Thoracic aorta (tissue), 2 donors: Measurements from ENCODE around the gene RPS27. TPM values are rescaled to one million over a fixed set of nuclear protein-coding genes. Genes with fewer than 3 reads are reported as not detected.
A peak's percentile ranks its signal among the peaks of the same experiment; 100 is the strongest.
"Not testable (repeated sequence)": the region's sequence is repeated elsewhere in the genome, so short reads cannot be mapped to it uniquely, and the experiment has no call there.

Source experiments
- ATAC-seq: fragments of 150-250 bp; one replicate; pipeline ENCODE4 v1.8.0; 2017; ENCODE audit warnings: low read depth; ENCODE audit not compliant: insufficient number of reproducible peaks, low FRiP score
- DNase-seq: peaks from one replicate; pipeline ENCODE4 v3.0.0-alpha.2; 2020; ENCODE audit warnings: low spot score
- H3K27ac ChIP-seq, 2 donors: fragments of 200-600 bp; sonication (generic); 1 replicate in 1 of 2; 2 replicates in 1 of 2; pipeline ENCODE4 v1.5.1; 2016; ENCODE audit warnings: mild to moderate bottlenecking in 2 of 2, moderate library complexity in 2 of 2
- H3K27me3 ChIP-seq: fragments of 200-600 bp; sonication (generic); replicated peaks from 2 replicates; pipeline ENCODE4 v1.6.0; 2016; ENCODE audit warnings: mild to moderate bottlenecking; ENCODE audit not compliant: insufficient read depth
- H3K36me3 ChIP-seq: fragments of 200-600 bp; sonication (generic); one replicate; pipeline ENCODE4 v1.5.1; 2016
- H3K4me1 ChIP-seq, 2 donors: fragments of 200-600 bp; sonication (generic); 1 replicate in 1 of 2; 2 replicates in 1 of 2; pipeline versions ENCODE4 v1.5.1 to v1.6.0; 2016; ENCODE audit warnings: low read depth in 2 of 2, mild to moderate bottlenecking in 1 of 2; ENCODE audit not compliant: control insufficient read depth in 1 of 2
- H3K4me3 ChIP-seq: fragments of 200-600 bp; sonication (generic); 2 replicates; pipeline ENCODE4 v1.5.1; 2016; ENCODE audit warnings: mild to moderate bottlenecking
- H3K9me3 ChIP-seq: fragments of 200-600 bp; sonication (generic); 2 replicates; pipeline ENCODE4 v1.5.1; 2016
- CTCF ChIP-seq: fragments of 200-600 bp; sonication (generic); IDR thresholded peaks from one replicate; pipeline ENCODE4 v1.5.1; 2019; ENCODE audit warnings: antibody characterized with exemption
- total RNA-seq, 2 donors: library from RNA; depleted of rRNA; stranded (reverse); fragments of >200 nt; gene quantifications; one replicate each; pipeline versions ENCODE4 v1.1.0 to v1.2.3, GENCODE V29; 2016

Gene RPS27
- total RNA-seq, 2 donors from 2014 or later: 1,129 to 1,416 TPM

GRCh38 chr1:153991806-153992205 lies 1.2 kb downstream of the RPS27 start:
- H3K27ac ChIP-seq: peak overlapping the region; percentile 94 to 98

GRCh38 chr1:153995202-153995601 lies 4.6 kb downstream of the RPS27 start:
- Histone ChIP-seq H3K36me3 (peaks cover 23% of the 10 kb centered on the region), H3K4me1 (peaks cover 13 to 24% of the 10 kb centered on the region in 2 donors), H3K27ac (no peak overlapping the region), H3K27me3 (no peaks in the 10 kb centered on the region), H3K4me3 (no peak overlapping the region), H3K9me3 (no peaks in the 10 kb centered on the region)
- ATAC-seq (no peak), DNase-seq (no peak)
- no peak for TF ChIP-seq CTCF

More at GRCh38 chr1:153991806-153992205, 1.2 kb downstream of the RPS27 start:
- peaks cover 16 to 28% of the 10 kb centered on the region in 2 donors for H3K4me1 ChIP-seq
- peak overlapping the region; percentile 95 for H3K4me3 ChIP-seq
- H3K9me3 ChIP-seq: no peaks in the 10 kb centered on the region
- no peaks in the 10 kb centered on the region for H3K27me3 ChIP-seq
- ATAC-seq (no peak), DNase-seq (no peak)
- H3K36me3 ChIP-seq: peaks cover 23% of the 10 kb centered on the region
- TF ChIP-seq CTCF: no peak

DNA sequence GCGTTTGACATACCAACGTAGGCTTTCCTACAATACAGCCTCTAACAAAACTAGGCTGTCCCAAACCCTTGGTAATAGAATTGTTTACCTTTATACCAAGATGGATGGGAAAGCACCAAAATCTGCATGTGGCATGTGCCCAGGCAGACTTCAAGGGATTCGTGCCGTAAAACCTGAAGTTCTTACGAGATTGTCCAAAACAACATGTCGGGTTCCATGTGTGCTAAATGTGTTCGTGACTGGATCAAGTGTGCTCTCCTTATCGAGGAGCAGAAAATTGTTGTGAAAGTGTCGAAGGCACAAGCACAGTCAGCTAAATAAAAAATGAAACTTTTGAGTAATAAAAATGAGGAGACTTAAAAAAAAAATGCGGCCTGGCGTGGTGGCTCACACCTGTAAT lies 5.1 kb downstream of the RPS27 start:
- peaks cover 12 to 24% of the 10 kb centered on the region in 2 donors for H3K4me1 ChIP-seq
- ATAC-seq (no peak), DNase-seq (no peak)
- no peak overlapping the region for H3K4me3 ChIP-seq
- H3K27ac ChIP-seq: no peak overlapping the region
- H3K27me3 ChIP-seq: no peaks in the 10 kb centered on the region
- no peaks in the 10 kb centered on the region for H3K9me3 ChIP-seq
- no peak for TF ChIP-seq CTCF
- H3K36me3 ChIP-seq: peaks cover 23% of the 10 kb centered on the region

DNA sequence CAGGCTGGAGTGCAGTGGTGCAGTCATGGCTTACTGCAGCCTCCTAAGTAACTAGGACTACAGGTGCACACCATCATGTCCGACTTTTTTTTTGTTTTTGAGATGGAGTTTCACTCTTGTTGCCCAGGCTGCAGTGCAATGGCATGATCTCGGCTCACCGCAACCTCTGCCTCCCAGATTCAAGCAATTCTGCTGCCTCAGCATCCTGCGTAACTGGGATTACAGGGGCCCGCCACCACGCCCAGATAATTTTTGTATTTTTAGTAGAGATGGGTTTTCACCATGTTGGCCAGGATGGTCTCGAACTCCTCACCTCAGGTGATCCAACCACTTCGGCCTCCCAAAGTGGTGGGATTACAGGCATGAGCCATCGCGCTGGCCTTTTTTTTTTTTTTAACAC lies 6.3 kb downstream of the RPS27 start:
- DNase-seq, H3K27me3 ChIP-seq, ATAC-seq, H3K9me3 ChIP-seq, H3K27ac ChIP-seq, H3K4me3 ChIP-seq: not testable (repeated sequence)
- peaks cover 9 to 17% of the 10 kb centered on the region in 2 donors for H3K4me1 ChIP-seq
- peaks cover 21% of the 10 kb centered on the region for H3K36me3 ChIP-seq

GRCh38 chr1:154000420-154000819 lies 9.9 kb downstream of the RPS27 start:
- no peaks in the 10 kb centered on the region for H3K9me3 ChIP-seq
- H3K4me1 ChIP-seq: peaks cover 0 to 2% of the 10 kb centered on the region in 2 donors
- no peaks in the 10 kb centered on the region for H3K36me3 ChIP-seq
- H3K27me3 ChIP-seq: no peaks in the 10 kb centered on the region
- DNase-seq (no peak), ATAC-seq (no peak)
- TF ChIP-seq CTCF: no peak
- no peak overlapping the region for H3K4me3 ChIP-seq
- no peak overlapping the region for H3K27ac ChIP-seq

- Histone ChIP-seq H3K36me3 (no peaks in the 10 kb centered on the region), H3K4me1 (peaks cover 0 to 13% of the 10 kb centered on the region in 2 donors), H3K9me3 (no peaks in the 10 kb centered on the region), H3K27me3 (no peaks in the 10 kb centered on the region), H3K4me3 (no peak overlapping the region), H3K27ac (peak overlapping the region in 1 of 2 donors; percentile 27)
- DNase-seq: no peak
- TF ChIP-seq CTCF: no peak
- ATAC-seq: peak; percentile 43
Observed at GRCh38 chr1:154006136-154006535, 15.6 kb downstream of the RPS27 start.
